ENCODE data around the gene DNAJC17. TPM values are rescaled to one million over a fixed set of nuclear protein-coding genes. Genes with fewer than 3 reads are reported as not detected.

DNAJC17 gene, protein sequence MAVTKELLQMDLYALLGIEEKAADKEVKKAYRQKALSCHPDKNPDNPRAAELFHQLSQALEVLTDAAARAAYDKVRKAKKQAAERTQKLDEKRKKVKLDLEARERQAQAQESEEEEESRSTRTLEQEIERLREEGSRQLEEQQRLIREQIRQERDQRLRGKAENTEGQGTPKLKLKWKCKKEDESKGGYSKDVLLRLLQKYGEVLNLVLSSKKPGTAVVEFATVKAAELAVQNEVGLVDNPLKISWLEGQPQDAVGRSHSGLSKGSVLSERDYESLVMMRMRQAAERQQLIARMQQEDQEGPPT
- 21.1 and 30.7 TPM in 2 replicates for total RNA-seq

DNA sequence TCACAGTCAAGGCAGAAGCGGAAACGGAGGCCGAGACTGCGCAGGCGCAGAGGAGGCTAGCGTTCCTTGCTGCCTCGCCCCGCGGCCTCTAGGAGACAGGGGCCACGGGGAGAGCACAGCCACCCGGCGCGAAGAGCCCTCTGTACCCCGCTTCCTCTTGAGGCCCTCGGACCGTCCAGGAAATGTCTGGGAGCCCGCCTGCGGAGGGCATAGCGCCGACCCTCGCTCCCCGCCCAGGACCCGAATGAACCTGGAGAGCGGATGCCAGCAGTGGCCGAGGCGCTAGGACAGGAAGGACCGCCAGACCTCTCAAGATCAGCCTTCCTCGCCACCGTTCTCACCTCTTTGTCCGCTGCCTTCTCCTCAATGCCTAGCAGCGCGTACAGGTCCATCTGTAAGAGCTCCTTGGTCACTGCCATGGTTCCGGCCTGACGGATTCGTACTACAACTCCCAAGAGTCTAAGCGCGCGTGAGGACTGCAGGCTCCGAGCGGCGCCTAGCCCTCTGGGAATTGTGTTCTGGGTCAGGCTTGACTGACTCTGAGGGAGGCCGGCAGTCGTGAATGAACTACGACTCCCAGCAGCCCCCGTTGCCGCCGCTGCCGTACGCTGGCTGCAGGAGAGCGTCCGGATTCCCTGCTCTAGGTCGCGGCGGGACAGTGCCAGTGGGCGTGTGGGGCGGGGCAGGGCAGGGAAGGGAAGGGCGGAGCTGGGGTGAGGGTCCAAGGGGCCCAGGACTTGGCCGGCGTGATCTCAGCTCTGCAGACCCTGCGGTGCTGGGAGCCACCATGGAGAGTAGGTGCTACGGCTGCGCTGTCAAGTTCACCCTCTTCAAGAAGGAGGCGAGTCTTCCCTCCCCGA is at the start of gene DNAJC17, which contains the start of gene ZFYVE19:
Gene DNAJC17 (minus strand): TSS at position 446 of the 860 bp plus-strand sequence. CDS start 27 bp downstream, at position 419.
Gene ZFYVE19 (plus strand): TSS at position 62 of the 860 bp plus-strand sequence. CDS start 501 bp downstream, at position 563.
- peak; percentile 95 for DNase-seq (ENCODE audit: low read depth)
- TF ChIP-seq, protein P1, sequence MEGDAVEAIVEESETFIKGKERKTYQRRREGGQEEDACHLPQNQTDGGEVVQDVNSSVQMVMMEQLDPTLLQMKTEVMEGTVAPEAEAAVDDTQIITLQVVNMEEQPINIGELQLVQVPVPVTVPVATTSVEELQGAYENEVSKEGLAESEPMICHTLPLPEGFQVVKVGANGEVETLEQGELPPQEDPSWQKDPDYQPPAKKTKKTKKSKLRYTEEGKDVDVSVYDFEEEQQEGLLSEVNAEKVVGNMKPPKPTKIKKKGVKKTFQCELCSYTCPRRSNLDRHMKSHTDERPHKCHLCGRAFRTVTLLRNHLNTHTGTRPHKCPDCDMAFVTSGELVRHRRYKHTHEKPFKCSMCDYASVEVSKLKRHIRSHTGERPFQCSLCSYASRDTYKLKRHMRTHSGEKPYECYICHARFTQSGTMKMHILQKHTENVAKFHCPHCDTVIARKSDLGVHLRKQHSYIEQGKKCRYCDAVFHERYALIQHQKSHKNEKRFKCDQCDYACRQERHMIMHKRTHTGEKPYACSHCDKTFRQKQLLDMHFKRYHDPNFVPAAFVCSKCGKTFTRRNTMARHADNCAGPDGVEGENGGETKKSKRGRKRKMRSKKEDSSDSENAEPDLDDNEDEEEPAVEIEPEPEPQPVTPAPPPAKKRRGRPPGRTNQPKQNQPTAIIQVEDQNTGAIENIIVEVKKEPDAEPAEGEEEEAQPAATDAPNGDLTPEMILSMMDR (IDR thresholded peaks at IDR 0.05; ENCODE audit: insufficient read depth, low read length, severe bottlenecking), result no peak
- H3K4me3 ChIP-seq (ENCODE audit: low read depth, low read length), result peak within 1 kb of the TSS; percentile 85
- no peaks in the 10 kb centered on the region for H3K27me3 ChIP-seq (ENCODE audit: control insufficient read depth, insufficient read depth, low read length)
- H3K36me3 ChIP-seq (ENCODE audit: control insufficient read depth, insufficient read depth, low read length), result peaks cover 5% of the 10 kb centered on the region
- FAIRE-seq, result no peak

DNA sequence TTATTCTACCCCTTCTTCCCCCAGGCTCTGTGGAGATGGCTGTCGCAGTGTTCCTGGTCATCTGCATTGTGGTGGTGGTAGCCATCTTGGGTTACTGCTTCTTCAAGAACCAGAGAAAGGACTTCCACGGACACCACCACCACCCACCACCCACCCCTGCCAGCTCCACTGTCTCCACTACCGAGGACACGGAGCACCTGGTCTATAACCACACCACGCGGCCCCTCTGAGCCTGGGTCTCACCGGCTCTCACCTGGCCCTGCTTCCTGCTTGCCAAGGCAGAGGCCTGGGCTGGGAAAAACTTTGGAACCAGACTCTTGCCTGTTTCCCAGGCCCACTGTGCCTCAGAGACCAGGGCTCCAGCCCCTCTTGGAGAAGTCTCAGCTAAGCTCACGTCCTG is 49.5 kb upstream of the DNAJC17 start:
- TF ChIP-seq, protein P1 (IDR thresholded peaks at IDR 0.05; ENCODE audit: insufficient read depth, low read length, severe bottlenecking), result no peak
- no peak overlapping the region for H3K4me3 ChIP-seq (ENCODE audit: low read depth, low read length)
- H3K36me3 ChIP-seq (ENCODE audit: control insufficient read depth, insufficient read depth, low read length), result peaks cover 41% of the 10 kb centered on the region
- FAIRE-seq (no peak), DNase-seq (ENCODE audit: low read depth) (no peak)
- H3K27me3 ChIP-seq (ENCODE audit: control insufficient read depth, insufficient read depth, low read length), result no peaks in the 10 kb centered on the region

DNA sequence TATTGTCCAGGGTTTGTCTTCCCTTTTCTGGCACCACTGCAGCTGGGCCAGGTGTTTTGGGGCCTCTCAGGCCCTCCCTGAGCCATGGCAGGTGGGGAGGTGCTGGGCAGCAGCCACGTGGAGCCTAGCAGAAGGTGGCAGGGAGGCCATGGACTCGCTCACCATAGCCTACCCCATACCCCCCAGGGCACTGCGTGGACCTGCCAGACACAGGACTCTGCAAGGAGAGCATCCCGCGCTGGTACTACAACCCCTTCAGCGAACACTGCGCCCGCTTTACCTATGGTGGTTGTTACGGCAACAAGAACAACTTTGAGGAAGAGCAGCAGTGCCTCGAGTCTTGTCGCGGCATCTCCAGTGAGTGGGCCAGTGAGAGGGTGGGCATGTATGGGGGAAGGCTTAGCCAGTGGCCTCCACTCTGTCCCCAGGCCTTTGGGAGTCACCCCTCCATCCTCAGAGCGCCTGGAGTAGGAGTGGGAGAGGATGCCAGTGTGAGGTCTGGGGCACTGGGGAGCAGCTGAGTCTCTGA is 48.5 kb upstream of the DNAJC17 start:
- no peak for FAIRE-seq
- H3K4me3 ChIP-seq (ENCODE audit: low read depth, low read length), result no peak overlapping the region
- no peak for DNase-seq (ENCODE audit: low read depth)
- peaks cover 44% of the 10 kb centered on the region for H3K36me3 ChIP-seq (ENCODE audit: control insufficient read depth, insufficient read depth, low read length)
- H3K27me3 ChIP-seq (ENCODE audit: control insufficient read depth, insufficient read depth, low read length), result no peaks in the 10 kb centered on the region
- TF ChIP-seq, protein P1 (IDR thresholded peaks at IDR 0.05; ENCODE audit: insufficient read depth, low read length, severe bottlenecking), result no peak

DNA sequence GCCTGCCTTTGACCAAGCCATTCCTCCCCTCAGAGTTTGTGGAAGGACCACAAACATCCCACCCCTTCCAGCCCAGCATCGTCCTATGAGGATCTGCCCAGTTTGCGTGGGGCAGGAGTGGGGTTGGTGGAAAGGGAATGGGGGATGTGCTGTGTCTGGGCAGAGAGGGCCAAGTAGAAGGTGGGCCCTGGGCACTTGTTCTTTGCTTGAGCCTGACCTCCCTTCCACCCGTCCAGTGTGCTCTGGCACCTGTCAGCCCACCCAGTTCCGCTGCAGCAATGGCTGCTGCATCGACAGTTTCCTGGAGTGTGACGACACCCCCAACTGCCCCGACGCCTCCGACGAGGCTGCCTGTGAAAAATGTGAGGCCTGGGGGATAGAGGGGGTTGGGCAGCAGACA is 46.9 kb upstream of the DNAJC17 start:
- Histone ChIP-seq H3K36me3 (ENCODE audit: control insufficient read depth, insufficient read depth, low read length) (peaks cover 52% of the 10 kb centered on the region), H3K27me3 (ENCODE audit: control insufficient read depth, insufficient read depth, low read length) (no peaks in the 10 kb centered on the region), H3K4me3 (ENCODE audit: low read depth, low read length) (no peak overlapping the region)
- DNase-seq (ENCODE audit: low read depth) (no peak), FAIRE-seq (no peak)
- TF ChIP-seq, protein P1 (IDR thresholded peaks at IDR 0.05; ENCODE audit: insufficient read depth, low read length, severe bottlenecking), result no peak

DNA sequence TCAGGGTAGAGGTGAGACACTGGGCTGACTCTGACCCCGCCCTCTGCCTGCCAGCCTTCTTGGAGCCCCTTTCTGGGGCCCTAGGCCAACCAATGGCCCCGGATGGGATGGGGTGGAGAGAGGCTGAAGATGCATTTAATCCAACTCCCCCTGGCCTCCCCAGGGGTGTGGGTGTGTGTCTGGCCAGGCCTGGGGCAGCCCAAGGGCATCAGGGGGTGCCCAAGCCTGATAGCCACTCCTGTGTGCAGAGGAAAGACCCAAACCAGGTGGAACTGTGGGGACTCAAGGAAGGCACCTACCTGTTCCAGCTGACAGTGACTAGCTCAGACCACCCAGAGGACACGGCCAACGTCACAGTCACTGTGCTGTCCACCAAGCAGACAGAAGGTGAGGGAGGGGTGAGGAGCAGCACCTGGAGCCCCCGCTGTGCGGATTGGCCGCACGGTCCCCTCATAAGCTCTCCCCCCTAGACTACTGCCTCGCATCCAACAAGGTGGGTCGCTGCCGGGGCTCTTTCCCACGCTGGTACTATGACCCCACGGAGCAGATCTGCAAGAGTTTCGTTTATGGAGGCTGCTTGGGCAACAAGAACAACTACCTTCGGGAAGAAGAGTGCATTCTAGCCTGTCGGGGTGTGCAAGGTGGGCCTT is 46.1 kb upstream of the DNAJC17 start:
- no peak for FAIRE-seq
- peaks cover 49% of the 10 kb centered on the region for H3K36me3 ChIP-seq (ENCODE audit: control insufficient read depth, insufficient read depth, low read length)
- TF ChIP-seq, protein P1 (IDR thresholded peaks at IDR 0.05; ENCODE audit: insufficient read depth, low read length, severe bottlenecking), result no peak
- no peak overlapping the region for H3K4me3 ChIP-seq (ENCODE audit: low read depth, low read length)
- H3K27me3 ChIP-seq (ENCODE audit: control insufficient read depth, insufficient read depth, low read length), result no peaks in the 10 kb centered on the region
- DNase-seq (ENCODE audit: low read depth), result no peak
